GM18511 (cell line): Measurements from ENCODE around the gene ZCCHC14.

Experiments
- ATAC-seq: cut with Tn5 transposase; IDR thresholded peaks from one replicate; pipeline ENCODE4 v1.9.1; 2021; ENCODE audit warnings: mild to moderate bottlenecking, moderate library complexity; ENCODE audit not compliant: unreplicated experiment

ZCCHC14 gene

GRCh38 chr16:87492721-87493607 is at the start of gene ZCCHC14:
Gene ZCCHC14, minus strand, starts transcription at chr16:87493024. Its CDS starts 786 bp downstream, at chr16:87492238.
- peak; percentile 90 for ATAC-seq

GRCh38 chr16:87541872-87542234 is 49.0 kb upstream of the ZCCHC14 start:
- no peak for ATAC-seq

DNA sequence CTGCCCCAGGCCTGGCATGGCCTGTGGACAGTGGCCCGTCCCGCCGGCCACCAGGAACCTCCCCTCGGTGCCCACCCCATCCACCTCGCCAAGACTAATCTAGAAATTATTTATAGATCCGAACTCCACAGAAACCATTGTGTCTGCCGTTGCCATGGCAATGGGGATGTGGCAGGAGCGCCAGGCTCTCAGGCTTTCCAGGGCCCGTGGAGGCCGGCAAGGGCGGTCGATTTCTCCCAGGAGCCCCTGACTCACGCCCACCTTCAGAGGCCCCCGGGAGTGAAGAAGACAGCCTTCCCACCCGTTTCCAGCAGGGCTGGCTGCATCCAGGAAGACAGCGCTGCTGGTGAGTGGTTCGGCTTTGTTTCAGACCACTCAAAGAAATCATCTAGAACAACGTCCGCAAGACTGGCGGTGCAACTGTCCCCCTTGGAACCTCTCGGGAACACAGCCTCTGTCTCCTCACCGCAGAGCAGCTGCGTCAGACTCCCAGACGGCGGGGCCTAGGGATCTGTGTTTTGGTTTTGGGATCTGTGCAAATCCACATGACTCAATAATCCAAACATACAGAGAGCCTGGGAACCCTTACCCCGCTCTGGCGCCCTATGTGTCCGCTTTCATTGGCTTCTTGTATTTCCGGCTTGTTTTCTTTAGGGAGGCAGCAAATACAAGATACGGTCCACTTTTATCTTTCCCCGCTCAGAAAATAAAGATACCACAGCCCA is 48.5 kb upstream of the ZCCHC14 start:
- no peak for ATAC-seq

- no peak for ATAC-seq
Measured at GRCh38 chr16:87540897-87541146, 48.0 kb upstream of the ZCCHC14 start.

- ATAC-seq: no peak
Measured at GRCh38 chr16:87540072-87540896, 47.5 kb upstream of the ZCCHC14 start.

DNA sequence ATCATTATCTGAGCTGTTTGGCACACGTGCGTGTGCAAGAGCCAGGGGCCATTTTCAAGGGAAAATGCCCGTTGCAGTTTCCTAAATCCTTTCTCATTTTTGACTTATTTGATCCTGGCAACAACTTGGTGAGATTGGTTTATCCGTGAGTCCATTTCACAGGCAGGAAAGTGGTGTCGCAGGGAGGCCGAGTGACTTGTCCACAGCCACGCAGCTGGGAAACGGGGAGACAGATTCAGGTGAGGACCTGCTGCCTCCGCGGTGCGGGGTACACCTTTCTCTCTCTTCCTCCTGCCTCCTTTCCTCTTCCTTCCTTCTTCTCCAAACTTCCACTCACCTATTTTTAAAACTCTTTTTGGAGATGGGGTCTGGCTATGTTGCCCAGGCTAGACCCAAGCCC is 46.3 kb upstream of the ZCCHC14 start:
- ATAC-seq: no peak

DNA sequence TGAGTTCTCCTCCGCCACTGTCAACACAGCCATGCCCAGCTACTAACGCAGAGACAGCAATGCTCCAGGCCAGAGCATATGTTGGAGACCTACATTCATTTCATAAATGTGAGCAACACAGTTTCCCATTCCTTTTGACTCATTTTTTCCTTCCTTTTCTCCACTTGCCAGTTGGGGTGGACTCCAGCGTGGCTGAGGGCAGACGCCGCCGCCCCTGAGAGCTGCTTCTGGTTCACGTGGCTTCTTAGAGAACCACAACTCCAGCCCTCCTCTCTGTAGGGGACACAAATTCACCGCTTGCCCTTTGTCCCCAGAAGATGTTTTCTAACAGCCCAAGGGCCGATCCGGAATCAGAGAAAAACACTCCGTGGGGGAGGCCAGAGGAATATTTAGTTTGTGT is 45.8 kb upstream of the ZCCHC14 start:
- ATAC-seq: no peak

DNA sequence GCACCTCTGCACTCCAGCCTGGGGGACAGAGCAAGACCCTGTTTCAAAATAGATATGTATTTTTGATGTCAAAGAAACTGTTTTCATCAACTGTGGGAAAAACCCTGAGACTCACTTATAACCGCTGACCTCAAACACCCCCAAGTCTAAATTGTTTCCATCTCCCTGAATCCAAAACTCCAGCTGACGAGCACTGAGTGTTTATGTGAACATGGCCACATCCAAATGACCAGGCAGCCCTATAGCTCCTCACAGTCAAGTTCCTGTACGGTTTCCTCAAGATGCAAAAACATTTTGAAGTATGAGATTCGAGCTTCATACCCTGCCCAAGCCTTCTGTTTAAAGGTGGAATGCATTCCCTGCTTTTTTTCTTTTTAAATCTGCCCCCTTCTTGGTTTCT is 45.3 kb upstream of the ZCCHC14 start:
- no peak for ATAC-seq

GRCh38 chr16:87536795-87537142 is 43.9 kb upstream of the ZCCHC14 start:
- ATAC-seq: no peak

- no peak for ATAC-seq
Measured at GRCh38 chr16:87535855-87536794, 43.3 kb upstream of the ZCCHC14 start.

- no peak for ATAC-seq
Measured at GRCh38 chr16:87535457-87535854, 42.6 kb upstream of the ZCCHC14 start.

GRCh38 chr16:87534751-87535150 is 41.9 kb upstream of the ZCCHC14 start:
- no peak for ATAC-seq

DNA sequence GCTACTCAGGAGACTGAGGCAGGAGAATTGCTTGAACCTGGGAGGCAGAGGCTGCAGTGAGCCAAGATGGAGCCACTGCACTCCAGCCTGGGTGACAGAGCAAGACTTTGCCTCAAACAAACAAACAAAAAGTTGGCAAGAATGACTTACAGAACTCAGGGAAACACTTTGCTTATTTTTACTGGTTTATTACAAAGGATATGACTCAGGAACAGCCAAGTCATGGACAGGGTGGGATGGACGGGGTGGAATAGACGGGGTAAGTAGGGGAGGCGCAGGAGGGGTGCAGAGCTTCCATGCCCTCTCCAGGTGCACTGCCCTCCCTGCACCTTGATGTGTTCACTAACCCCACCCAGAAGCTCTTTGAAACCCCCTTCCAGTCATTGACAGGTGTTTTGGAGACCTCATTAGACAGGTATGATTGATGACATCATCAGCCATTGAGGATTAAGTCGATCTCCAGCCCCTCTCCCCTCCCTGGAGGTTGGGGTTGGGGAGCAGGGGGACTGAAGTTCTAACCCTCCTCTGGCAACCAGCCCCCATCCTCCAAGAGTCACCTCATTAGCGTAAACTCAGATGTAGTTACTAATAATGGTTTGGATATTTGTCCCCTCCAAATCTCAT is 41.3 kb upstream of the ZCCHC14 start:
- ATAC-seq: no peak

- ATAC-seq: no peak
Measured at GRCh38 chr16:87533061-87533460, 40.2 kb upstream of the ZCCHC14 start.

GRCh38 chr16:87531418-87531817 is 38.6 kb upstream of the ZCCHC14 start:
- no peak for ATAC-seq

DNA sequence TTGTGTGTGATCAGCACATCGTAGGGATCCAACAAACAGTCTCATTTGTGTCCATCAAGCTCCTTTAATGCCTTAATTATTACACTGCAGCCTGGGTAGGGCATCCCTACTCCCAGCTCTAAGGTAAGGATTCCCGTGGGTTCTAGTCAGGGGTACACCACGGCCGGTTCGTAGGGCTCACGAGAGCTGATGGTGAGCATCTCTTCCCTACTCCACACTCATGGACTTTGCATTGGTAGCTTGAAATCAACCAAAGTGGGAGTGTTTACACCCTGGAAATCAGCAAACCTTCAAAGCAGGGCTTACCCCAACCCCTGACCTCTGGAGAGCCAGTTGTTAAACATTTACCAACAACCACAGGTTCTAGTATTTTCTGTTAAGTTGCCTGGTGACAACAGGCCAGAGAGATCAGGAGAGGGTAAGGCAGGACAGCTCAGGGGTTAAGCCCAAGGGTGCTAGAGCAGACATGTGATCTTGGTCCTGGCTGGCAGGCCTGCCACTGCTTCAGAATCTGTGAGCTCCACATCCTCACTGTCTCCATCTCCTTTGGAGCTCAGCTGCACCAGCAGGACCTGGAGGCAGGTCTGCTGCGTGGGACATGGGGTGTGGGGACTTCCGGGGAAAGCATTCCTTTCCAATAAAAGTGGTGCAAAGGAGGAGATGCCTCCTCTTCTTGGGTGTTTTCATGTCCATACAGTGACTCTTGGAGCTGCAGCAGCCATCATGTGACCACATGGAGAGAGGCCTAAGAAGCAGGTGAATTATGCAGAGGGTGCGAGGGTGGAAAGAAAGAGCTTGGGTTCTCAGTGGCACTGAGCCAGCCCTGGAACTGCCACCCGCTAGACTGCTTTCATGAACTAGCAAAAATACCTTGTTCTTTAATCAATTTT is 36.1 kb upstream of the ZCCHC14 start:
- no peak for ATAC-seq

DNA sequence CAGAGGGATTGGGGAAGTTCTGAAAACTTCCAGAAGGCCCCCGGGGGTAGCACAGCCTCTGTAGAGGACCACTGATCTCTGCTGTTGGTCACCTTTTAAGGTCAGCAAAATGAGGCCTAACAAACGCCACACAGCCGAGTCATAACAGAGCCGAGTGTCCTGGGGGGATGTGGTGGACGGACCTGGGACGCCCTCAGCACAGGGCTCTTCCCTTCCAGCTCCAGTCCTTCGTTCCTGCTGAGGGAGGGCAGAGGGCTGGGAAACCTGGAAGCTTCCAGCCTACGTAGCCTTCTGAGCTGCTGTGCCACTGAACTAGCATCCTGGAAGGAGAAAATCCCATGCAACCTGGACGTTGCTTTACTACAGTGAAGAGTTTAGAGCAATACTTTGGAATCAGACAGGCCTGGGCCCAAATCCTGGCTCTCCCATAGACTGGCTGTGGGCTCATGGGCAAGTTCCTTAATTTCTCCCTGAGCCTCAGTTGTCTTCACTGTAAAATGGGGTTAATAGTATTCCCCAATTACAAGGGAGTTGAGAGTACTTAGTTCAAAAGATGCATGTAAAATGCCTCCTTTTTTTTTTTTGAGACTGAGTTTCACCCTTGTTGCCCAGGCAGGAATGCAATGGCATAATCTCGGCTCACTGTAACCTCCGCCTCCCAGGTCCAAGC is 34.4 kb upstream of the ZCCHC14 start:
- no peak for ATAC-seq

GRCh38 chr16:87526238-87526947 is 33.6 kb upstream of the ZCCHC14 start:
- ATAC-seq: no peak
